ENCODE data around the gene CANT1. TPM values are rescaled to one million over a fixed set of nuclear protein-coding genes. Genes with fewer than 3 reads are reported as not detected.

CANT1 gene
- total and polyA plus RNA-seq, 2 of the 13 experiments (the other 11 are each of a cell fraction or from before 2014, with no cell fraction given): 34.1 to 42.1 TPM

DNA sequence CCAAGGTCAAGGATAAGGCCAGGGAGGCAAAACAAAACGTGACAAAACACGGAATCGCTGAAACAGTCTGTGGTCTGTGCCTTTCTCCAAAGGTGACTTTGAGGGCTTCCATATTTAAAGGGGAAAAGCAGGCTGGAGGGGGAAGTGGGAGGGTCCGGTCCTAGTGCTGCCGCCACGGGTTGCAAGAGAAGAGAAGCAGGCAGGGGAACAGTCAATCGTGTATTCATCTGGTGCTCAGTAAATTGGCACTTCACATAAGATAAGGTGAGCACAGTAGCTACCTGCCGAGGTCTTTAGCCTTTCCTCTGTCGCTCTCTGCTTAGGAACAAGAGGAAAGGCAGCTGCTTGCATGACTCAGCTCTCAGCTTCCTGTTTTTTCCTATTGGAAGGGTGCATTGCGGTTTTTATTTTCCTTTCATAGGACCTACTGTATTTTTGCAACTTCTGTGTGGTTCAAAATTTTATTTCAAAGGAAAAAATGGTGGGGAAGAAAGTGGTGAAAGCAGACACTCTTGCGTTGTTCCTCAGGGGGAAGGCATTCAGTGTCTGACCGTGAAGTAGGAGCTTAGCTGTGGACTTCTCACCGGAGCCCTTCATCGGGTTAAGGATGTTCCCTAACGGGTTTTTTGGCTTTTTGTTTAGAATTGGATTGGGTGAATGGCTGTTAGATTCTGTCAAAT lies 22.8 kb downstream of the CANT1 start (continued):
- TF ChIP-seq, protein P1, sequence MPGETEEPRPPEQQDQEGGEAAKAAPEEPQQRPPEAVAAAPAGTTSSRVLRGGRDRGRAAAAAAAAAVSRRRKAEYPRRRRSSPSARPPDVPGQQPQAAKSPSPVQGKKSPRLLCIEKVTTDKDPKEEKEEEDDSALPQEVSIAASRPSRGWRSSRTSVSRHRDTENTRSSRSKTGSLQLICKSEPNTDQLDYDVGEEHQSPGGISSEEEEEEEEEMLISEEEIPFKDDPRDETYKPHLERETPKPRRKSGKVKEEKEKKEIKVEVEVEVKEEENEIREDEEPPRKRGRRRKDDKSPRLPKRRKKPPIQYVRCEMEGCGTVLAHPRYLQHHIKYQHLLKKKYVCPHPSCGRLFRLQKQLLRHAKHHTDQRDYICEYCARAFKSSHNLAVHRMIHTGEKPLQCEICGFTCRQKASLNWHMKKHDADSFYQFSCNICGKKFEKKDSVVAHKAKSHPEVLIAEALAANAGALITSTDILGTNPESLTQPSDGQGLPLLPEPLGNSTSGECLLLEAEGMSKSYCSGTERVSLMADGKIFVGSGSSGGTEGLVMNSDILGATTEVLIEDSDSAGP (CRISPR knock-in tag; IDR thresholded peaks at IDR 0.05; ENCODE audit: borderline replicate concordance): peak; percentile 56; the same call in 1 of the 2 replicates
- TF ChIP-seq NFKB2 (CRISPR knock-in tag; IDR thresholded peaks at IDR 0.05; ENCODE audit: borderline replicate concordance): no peak
- 0 out of 2 replicates have a peak, but pooled peaks have one; percentile 1 for TF ChIP-seq KDM3A (CRISPR knock-in tag; IDR thresholded peaks at IDR 0.05; ENCODE audit: low read depth)
- no peak for TF ChIP-seq ZFP1 (CRISPR knock-in tag; IDR thresholded peaks at IDR 0.05)
- TF ChIP-seq ZFP62 (CRISPR knock-in tag; IDR thresholded peaks at IDR 0.05): no peak
- TF ChIP-seq SNRNP70 (IDR thresholded peaks at IDR 0.05; ENCODE audit: low read depth, low read length): no peak
- no peak for TF ChIP-seq HMG20B (CRISPR knock-in tag; conservative IDR thresholded peaks at IDR 0.05)
- TF ChIP-seq ZNF792 (CRISPR knock-in tag; IDR thresholded peaks at IDR 0.05): no peak; the same call in 1 of the 2 replicates
- TF ChIP-seq, protein P2, sequence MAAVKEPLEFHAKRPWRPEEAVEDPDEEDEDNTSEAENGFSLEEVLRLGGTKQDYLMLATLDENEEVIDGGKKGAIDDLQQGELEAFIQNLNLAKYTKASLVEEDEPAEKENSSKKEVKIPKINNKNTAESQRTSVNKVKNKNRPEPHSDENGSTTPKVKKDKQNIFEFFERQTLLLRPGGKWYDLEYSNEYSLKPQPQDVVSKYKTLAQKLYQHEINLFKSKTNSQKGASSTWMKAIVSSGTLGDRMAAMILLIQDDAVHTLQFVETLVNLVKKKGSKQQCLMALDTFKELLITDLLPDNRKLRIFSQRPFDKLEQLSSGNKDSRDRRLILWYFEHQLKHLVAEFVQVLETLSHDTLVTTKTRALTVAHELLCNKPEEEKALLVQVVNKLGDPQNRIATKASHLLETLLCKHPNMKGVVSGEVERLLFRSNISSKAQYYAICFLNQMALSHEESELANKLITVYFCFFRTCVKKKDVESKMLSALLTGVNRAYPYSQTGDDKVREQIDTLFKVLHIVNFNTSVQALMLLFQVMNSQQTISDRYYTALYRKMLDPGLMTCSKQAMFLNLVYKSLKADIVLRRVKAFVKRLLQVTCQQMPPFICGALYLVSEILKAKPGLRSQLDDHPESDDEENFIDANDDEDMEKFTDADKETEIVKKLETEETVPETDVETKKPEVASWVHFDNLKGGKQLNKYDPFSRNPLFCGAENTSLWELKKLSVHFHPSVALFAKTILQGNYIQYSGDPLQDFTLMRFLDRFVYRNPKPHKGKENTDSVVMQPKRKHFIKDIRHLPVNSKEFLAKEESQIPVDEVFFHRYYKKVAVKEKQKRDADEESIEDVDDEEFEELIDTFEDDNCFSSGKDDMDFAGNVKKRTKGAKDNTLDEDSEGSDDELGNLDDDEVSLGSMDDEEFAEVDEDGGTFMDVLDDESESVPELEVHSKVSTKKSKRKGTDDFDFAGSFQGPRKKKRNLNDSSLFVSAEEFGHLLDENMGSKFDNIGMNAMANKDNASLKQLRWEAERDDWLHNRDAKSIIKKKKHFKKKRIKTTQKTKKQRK (IDR thresholded peaks at IDR 0.05; ENCODE audit: low read length): no peak
- TF ChIP-seq, protein P3, sequence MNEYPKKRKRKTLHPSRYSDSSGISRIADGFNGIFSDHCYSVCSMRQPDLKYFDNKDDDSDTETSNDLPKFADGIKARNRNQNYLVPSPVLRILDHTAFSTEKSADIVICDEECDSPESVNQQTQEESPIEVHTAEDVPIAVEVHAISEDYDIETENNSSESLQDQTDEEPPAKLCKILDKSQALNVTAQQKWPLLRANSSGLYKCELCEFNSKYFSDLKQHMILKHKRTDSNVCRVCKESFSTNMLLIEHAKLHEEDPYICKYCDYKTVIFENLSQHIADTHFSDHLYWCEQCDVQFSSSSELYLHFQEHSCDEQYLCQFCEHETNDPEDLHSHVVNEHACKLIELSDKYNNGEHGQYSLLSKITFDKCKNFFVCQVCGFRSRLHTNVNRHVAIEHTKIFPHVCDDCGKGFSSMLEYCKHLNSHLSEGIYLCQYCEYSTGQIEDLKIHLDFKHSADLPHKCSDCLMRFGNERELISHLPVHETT (CRISPR knock-in tag; conservative IDR thresholded peaks at IDR 0.05): no peak; the same call in 1 of the 2 replicates
- no peak for TF ChIP-seq NR2F1 (CRISPR knock-in tag; IDR thresholded peaks at IDR 0.05)
- no peak for TF ChIP-seq ZNF703 (CRISPR knock-in tag; IDR thresholded peaks at IDR 0.05; ENCODE audit: borderline replicate concordance)
- TF ChIP-seq SAP130 (CRISPR knock-in tag; IDR thresholded peaks at IDR 0.05; ENCODE audit: low read depth): peak; percentile 66; the same call in 1 of the 2 replicates
- no peak for TF ChIP-seq PHF5A (CRISPR knock-in tag; IDR thresholded peaks at IDR 0.05; ENCODE audit: low read depth, unreplicated experiment)
- TF ChIP-seq ATF7-NPFF (CRISPR knock-in tag; IDR thresholded peaks at IDR 0.05; ENCODE audit: low read depth): no peak
- no peak for TF ChIP-seq ZFP41 (CRISPR knock-in tag; IDR thresholded peaks at IDR 0.05; ENCODE audit: borderline replicate concordance)
- TF ChIP-seq, protein P4, sequence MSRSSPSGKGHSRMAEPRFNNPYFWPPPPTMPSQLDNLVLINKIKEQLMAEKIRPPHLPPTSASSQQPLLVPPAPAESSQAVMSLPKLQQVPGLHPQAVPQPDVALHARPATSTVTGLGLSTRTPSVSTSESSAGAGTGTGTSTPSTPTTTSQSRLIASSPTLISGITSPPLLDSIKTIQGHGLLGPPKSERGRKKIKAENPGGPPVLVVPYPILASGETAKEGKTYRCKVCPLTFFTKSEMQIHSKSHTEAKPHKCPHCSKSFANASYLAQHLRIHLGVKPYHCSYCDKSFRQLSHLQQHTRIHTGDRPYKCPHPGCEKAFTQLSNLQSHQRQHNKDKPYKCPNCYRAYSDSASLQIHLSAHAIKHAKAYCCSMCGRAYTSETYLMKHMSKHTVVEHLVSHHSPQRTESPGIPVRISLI (CRISPR knock-in tag; IDR thresholded peaks at IDR 0.05; ENCODE audit: borderline replicate concordance): no peak
- no peak for TF ChIP-seq PHF20 (CRISPR knock-in tag; IDR thresholded peaks at IDR 0.05)
- no peak for TF ChIP-seq NCOA5 (CRISPR knock-in tag; IDR thresholded peaks at IDR 0.05)
- 0 out of 2 replicates have a peak, but pooled peaks have one; percentile 27 for TF ChIP-seq YEATS4 (CRISPR knock-in tag; IDR thresholded peaks at IDR 0.05; ENCODE audit: borderline replicate concordance)
- TF ChIP-seq ZFP82 (CRISPR knock-in tag; IDR thresholded peaks at IDR 0.05; ENCODE audit: borderline replicate concordance): peak; percentile 43; the same call in 1 of the 2 replicates
